8988T (cell line): ENCODE data around the gene OR11H1.
"Not testable (repeated sequence)": the region's sequence is repeated elsewhere in the genome, so short reads cannot be mapped to it uniquely, and the experiment has no call there.

Source experiments
- DNase-seq: peaks from one replicate; pipeline ENCODE4 v3.0.0; 2011

The OR11H1 gene

GRCh38 chr22:15527892-15528291 lies at the start of gene OR11H1:
TSS of gene OR11H1 (plus strand) at chr22:15528192. CDS start at chr22:15528192, 0 bp downstream.
- not testable (repeated sequence) for DNase-seq

- not testable (repeated sequence) for DNase-seq
These were observed 18.0 kb upstream of the OR11H1 start for GRCh38 chr22:15509967-15510366.

GRCh38 chr22:15515896-15516295 lies 12.1 kb upstream of the OR11H1 start:
- DNase-seq: not testable (repeated sequence)

- not testable (repeated sequence) for DNase-seq
These were observed 25.8 kb downstream of the OR11H1 start for GRCh38 chr22:15553767-15554166.

GRCh38 chr22:15563461-15563860 lies 35.5 kb downstream of the OR11H1 start:
- not testable (repeated sequence) for DNase-seq

GRCh38 chr22:15565063-15565462 lies 37.1 kb downstream of the OR11H1 start:
- DNase-seq: not testable (repeated sequence)
